ENCODE results near the gene MNX1.

Gene MNX1

GRCh38 chr7:156966387-156966786 is 44.1 kb downstream of the MNX1 start:
- no peak for DNase-seq

GRCh38 chr7:156964971-156965370 is 45.5 kb downstream of the MNX1 start:
- no peak for DNase-seq

DNA sequence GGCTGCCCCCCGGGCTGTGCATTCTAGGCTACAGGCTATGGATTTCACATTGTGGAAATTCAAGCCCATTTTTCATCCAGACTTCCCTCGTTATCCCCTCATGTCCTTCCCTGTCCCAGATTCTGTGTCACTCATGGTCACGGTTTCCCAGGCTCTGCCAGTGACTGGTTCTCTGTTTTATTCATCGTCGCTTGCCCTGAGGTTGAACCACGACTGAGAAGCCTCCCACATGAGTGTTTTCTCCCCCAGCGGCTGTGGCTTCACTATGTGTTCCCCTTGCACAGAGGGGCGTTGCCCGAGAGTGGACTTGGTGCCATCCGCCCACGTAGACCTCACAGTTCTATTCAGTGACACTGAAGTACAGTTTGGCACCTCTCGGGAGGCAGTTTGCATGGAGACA is 47.0 kb downstream of the MNX1 start:
- no peak for DNase-seq

- no peak for DNase-seq
These were observed 47.6 kb downstream of the MNX1 start for GRCh38 chr7:156962897-156963296.

DNA sequence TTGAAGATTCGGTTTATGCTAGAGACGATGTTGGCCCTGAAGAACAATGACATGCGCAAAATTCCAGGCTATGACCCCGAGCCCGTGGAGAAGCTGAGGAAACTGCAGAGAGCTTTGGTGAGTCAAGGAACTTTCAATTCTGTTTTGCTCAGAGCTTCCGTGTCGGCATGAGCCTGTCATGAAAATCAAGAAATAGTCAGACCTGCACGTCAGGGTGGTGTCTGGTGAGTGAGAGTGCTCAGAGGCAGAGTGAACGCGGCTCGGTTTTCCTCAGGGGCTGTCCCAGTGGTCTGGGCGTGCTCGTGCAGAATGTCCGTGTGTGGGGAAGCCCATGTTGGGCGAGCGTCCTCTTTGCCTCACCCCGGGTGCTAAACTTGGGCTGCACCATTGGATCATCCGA is 48.3 kb downstream of the MNX1 start:
- DNase-seq: no peak

GRCh38 chr7:156956727-156957126 is 53.7 kb downstream of the MNX1 start:
- DNase-seq: no peak

DNA sequence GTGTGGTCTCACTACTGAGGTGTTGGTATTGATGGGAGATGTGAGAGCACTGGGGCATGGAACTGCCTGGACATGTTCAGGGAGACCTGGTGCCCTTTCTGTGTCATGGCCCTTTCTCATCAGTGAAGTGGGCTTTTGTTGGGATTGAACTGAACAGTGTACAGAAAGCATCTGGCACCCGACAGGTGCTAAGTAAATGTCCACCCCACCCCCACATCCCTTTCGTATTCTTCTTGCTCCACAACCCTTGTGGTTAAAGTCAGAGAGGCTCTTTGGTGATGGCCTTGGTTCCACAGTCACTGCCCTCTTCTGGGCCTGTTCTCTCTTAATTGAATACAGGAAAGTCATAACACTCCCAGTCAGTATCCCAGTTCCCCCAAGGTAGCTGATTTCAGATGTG is 55.5 kb downstream of the MNX1 start:
- DNase-seq: no peak

Data from CD4-positive, alpha-beta T cell treated with Interferon alpha-2 for 1 hour (primary cell).